K562 (cell line): Measurements from ENCODE around the gene DBP. TPM values are rescaled to one million over a fixed set of nuclear protein-coding genes. Genes with fewer than 3 reads are reported as not detected.

ENCODE experiments used
- ATF6 ChIP-seq: sonication (generic); formaldehyde crosslinking; IDR thresholded peaks from 2 replicates; pipeline ENCODE4 v1.4.0; 2020; ENCODE audit warnings: mild to moderate bottlenecking, missing genetic modification reagents
- CAMTA2 ChIP-seq: fragments of 250-450 bp; sonication (Bioruptor Pico); conservative IDR thresholded peaks from 2 replicates; pipeline ENCODE4 v1.5.1; 2022
- CHD4 ChIP-seq: fragments of 200-600 bp; sonication (generic); IDR thresholded peaks from 3 replicates; pipeline ENCODE4 v1.6.1; 2012; ENCODE audit warnings: low read depth, mild to moderate bottlenecking, mixed read lengths, low read length, inconsistent platforms; ENCODE audit not compliant: insufficient read depth, insufficient replicate concordance, poor library complexity, severe bottlenecking
- FOXA1 ChIP-seq: fragments of 450-650 bp; IDR thresholded peaks from 2 replicates; pipeline ENCODE4 v1.6.1; 2016; ENCODE audit warnings: mild to moderate bottlenecking, borderline replicate concordance
- GABPB1 ChIP-seq: sonication (generic); formaldehyde crosslinking; IDR thresholded peaks from 2 replicates; pipeline ENCODE4 v1.8.0; 2022; ENCODE audit warnings: mild to moderate bottlenecking, missing genetic modification reagents
- GTF2F1 ChIP-seq: IDR thresholded peaks from 2 replicates; pipeline ENCODE4 v1.6.1; 2011; ENCODE audit warnings: low read depth, low read length, improper control_type of control experiment
- IFI16 ChIP-seq: fragments of 250-450 bp; sonication (Bioruptor Pico); IDR thresholded peaks from 2 replicates; pipeline ENCODE4 v2.1.2; 2022; ENCODE audit warnings: mild to moderate bottlenecking, inconsistent platforms
- NR2F6 ChIP-seq: fragments of 450-650 bp; formaldehyde crosslinking; IDR thresholded peaks from 2 replicates; pipeline ENCODE4 v1.4.0; 2020; ENCODE audit warnings: mild to moderate bottlenecking
- NR3C1 ChIP-seq: sonication (generic); formaldehyde crosslinking; IDR thresholded peaks from 2 replicates; pipeline ENCODE4 v1.8.1; 2022; ENCODE audit warnings: missing genetic modification reagents
- RFX5 ChIP-seq: IDR thresholded peaks from 2 replicates; pipeline ENCODE4 v1.6.1; 2011; ENCODE audit warnings: low read depth, mild to moderate bottlenecking, improper control_type of control experiment, low read length
- SMAD4 ChIP-seq: fragments of 250-450 bp; sonication (Bioruptor Pico); conservative IDR thresholded peaks from 2 replicates; pipeline ENCODE4 v1.8.0; 2021; ENCODE audit warnings: inconsistent platforms, mild to moderate bottlenecking, moderate library complexity
- SREBF1 ChIP-seq: fragments of 150-350 bp; IDR thresholded peaks from 2 replicates; pipeline ENCODE4 v1.6.1; 2014; ENCODE audit warnings: antibody characterized with exemption, low read depth, low read length, borderline replicate concordance
- STAT5A ChIP-seq: IDR thresholded peaks from 2 replicates; pipeline ENCODE4 v1.6.1; 2012; ENCODE audit warnings: low read length, inconsistent platforms, borderline replicate concordance
- U2AF1 ChIP-seq: fragments of 200-400 bp; formaldehyde crosslinking; optimal IDR thresholded peaks from 2 replicates; pipeline ENCODE3; 2017; ENCODE audit warnings: mild to moderate bottlenecking, low read depth, low read length, moderate library complexity
- WHSC1 ChIP-seq: IDR thresholded peaks from one replicate; pipeline ENCODE4 v1.6.1; 2012; ENCODE audit warnings: low read length, control low read depth, inconsistent platforms
- ZNF318 ChIP-seq, 2 experiments: fragments of 450-650 bp; IDR thresholded peaks; 2 replicates each; pipeline ENCODE4 v1.6.1; 2016; ENCODE audit warnings: mild to moderate bottlenecking in 2 of 2, borderline replicate concordance in 1 of 2, low read depth in 1 of 2, moderate library complexity in 1 of 2
- ZNF347 ChIP-seq: fragments of 450-650 bp; formaldehyde crosslinking; IDR thresholded peaks from 2 replicates; pipeline ENCODE4 v1.4.0; 2020; ENCODE audit warnings: low read depth, mild to moderate bottlenecking, moderate library complexity
- polyA plus RNA-seq, 8 experiments: library from polyadenylated mRNA; depleted of rRNA in 4 of 8; stranded (reverse) in 5 of 8; unstranded in 3 of 8; fragments of >200 nt; fragmentation: Nextera tagmentation in 2 of 8; fragmentation: Illumina TruSeq in 1 of 8; extraction: Ambion mirVana in 2 of 8; extraction: Trizol in 1 of 8; gene quantifications; 2 replicates each; pipeline versions ENCODE4 v1.2.1 to v1.2.3, GENCODE V29; 2011 to 2014; ENCODE audit warnings: inconsistent platforms in 1 of 8, missing spikeins in 1 of 8
- total RNA-seq, 7 experiments: library from RNA; depleted of rRNA in 6 of 7; stranded (reverse); fragments of >200 nt in 6 of 7; fragmentation: Illumina TruSeq in 2 of 7; extraction: Trizol in 2 of 7; gene quantifications; 2 replicates each; pipeline versions ENCODE4 v1.2.1 to v1.2.3, GENCODE V29; 2011 to 2021; ENCODE audit warnings: low replicate concordance in 1 of 7
- TF ChIP-seq, protein P1 (sequence below): fragments of 450-650 bp; IDR thresholded peaks from 2 replicates; pipeline ENCODE4 v1.6.1; 2016; ENCODE audit warnings: missing biosample characterization, missing genetic modification characterization

DBP gene
- total and polyA plus RNA-seq, 9 of the 15 experiments (the other 6 are each of a cell fraction or from before 2014, with no cell fraction given), result 0.25 to 5.5 (median 1.8) TPM

- TF ChIP-seq ZNF318 (IDR thresholded peaks at IDR 0.05; ENCODE audit: borderline replicate concordance in 1 of 2, low read depth in 1 of 2) (no peak), RFX5 (no peak), U2AF1 (no peak), STAT5A (no peak), NR3C1 (peak; percentile 97; the same call in 1 of the 2 replicates), SREBF1 (no peak), WHSC1 (no peak), ZNF347 (CRISPR knock-in tag) (no peak), CHD4 (no peak), IFI16 (CRISPR knock-in tag) (no peak), GABPB1 (CRISPR knock-in tag) (peak; percentile 78), CAMTA2 (CRISPR knock-in tag) (no peak), GTF2F1 (no peak), FOXA1 (no peak), SMAD4 (CRISPR knock-in tag) (peak; percentile 60; the same call in 1 of the 2 replicates), ATF6 (CRISPR knock-in tag) (peak; percentile 95; the same call in 1 of the 2 replicates), NR2F6 (no peak)
- TF ChIP-seq, protein P1, sequence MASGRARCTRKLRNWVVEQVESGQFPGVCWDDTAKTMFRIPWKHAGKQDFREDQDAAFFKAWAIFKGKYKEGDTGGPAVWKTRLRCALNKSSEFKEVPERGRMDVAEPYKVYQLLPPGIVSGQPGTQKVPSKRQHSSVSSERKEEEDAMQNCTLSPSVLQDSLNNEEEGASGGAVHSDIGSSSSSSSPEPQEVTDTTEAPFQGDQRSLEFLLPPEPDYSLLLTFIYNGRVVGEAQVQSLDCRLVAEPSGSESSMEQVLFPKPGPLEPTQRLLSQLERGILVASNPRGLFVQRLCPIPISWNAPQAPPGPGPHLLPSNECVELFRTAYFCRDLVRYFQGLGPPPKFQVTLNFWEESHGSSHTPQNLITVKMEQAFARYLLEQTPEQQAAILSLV (tag), result no peak
These were observed 319 bp upstream of the DBP start (continued) for GRCh38 chr19:48637449-48637947.
